GM19099 (cell line): Measurements from ENCODE around the gene SFMBT2.

ENCODE experiments used
- POLR2A ChIP-seq: IDR thresholded peaks from 3 replicates; pipeline ENCODE4 v1.6.1; 2011; ENCODE audit warnings: low read depth; ENCODE audit not compliant: insufficient read length; ENCODE audit errors: extremely low read depth

The SFMBT2 gene

GRCh38 chr10:7391748-7392147 lies 19.1 kb downstream of the SFMBT2 start:
- no peak for TF ChIP-seq POLR2A

- no peak for TF ChIP-seq POLR2A
Measured at GRCh38 chr10:7389844-7390243, 21.0 kb downstream of the SFMBT2 start.

GRCh38 chr10:7389346-7389745 lies 21.5 kb downstream of the SFMBT2 start:
- no peak for TF ChIP-seq POLR2A

GRCh38 chr10:7388602-7389001 lies 22.2 kb downstream of the SFMBT2 start:
- no peak for TF ChIP-seq POLR2A

GRCh38 chr10:7385114-7385513 lies 25.7 kb downstream of the SFMBT2 start:
- no peak for TF ChIP-seq POLR2A

GRCh38 chr10:7383442-7383841 lies 27.4 kb downstream of the SFMBT2 start:
- TF ChIP-seq POLR2A, result no peak

GRCh38 chr10:7380704-7381241 lies 30.1 kb downstream of the SFMBT2 start:
- no peak for TF ChIP-seq POLR2A

GRCh38 chr10:7378602-7379403 lies 32.0 kb downstream of the SFMBT2 start:
- no peak for TF ChIP-seq POLR2A

- no peak for TF ChIP-seq POLR2A
Measured at GRCh38 chr10:7377614-7378248, 33.1 kb downstream of the SFMBT2 start.

GRCh38 chr10:7374795-7375194 lies 36.0 kb downstream of the SFMBT2 start:
- TF ChIP-seq POLR2A, result no peak

GRCh38 chr10:7373039-7373438 lies 37.8 kb downstream of the SFMBT2 start:
- no peak for TF ChIP-seq POLR2A

- no peak for TF ChIP-seq POLR2A
Measured at GRCh38 chr10:7372504-7372903, 38.3 kb downstream of the SFMBT2 start.

GRCh38 chr10:7370511-7370910 lies 40.3 kb downstream of the SFMBT2 start:
- no peak for TF ChIP-seq POLR2A

- TF ChIP-seq POLR2A, result no peak
Measured at GRCh38 chr10:7365027-7365745, 45.6 kb downstream of the SFMBT2 start.

GRCh38 chr10:7364474-7364873 lies 46.4 kb downstream of the SFMBT2 start:
- TF ChIP-seq POLR2A, result no peak
